ENCODE data around the gene TMEM229B.

The TMEM229B gene

GRCh38 chr14:67487937-67488893, at the start of gene TMEM229B:
Gene TMEM229B (minus strand): TSS chr14:67488721. CDS start chr14:67473923, 14,798 bp downstream.
- DNase-seq, result peak; percentile 77

GRCh38 chr14:67537736-67538135, 49.2 kb upstream of the TMEM229B start:
- no peak for DNase-seq

GRCh38 chr14:67536087-67536486, 47.6 kb upstream of the TMEM229B start:
- no peak for DNase-seq

GRCh38 chr14:67533754-67534085, 45.2 kb upstream of the TMEM229B start:
- DNase-seq, result no peak

GRCh38 chr14:67532998-67533753, 44.7 kb upstream of the TMEM229B start, which contains the start of gene PLEKHH1:
Gene PLEKHH1 (plus strand): TSS chr14:67533290. CDS start chr14:67541868, 8,578 bp downstream.
- peak; percentile 45 for DNase-seq

- DNase-seq, result no peak
Observed at GRCh38 chr14:67532606-67532997, 44.1 kb upstream of the TMEM229B start.

- no peak for DNase-seq
Observed at GRCh38 chr14:67529947-67530935, 41.7 kb upstream of the TMEM229B start.

GRCh38 chr14:67528276-67528675, 39.8 kb upstream of the TMEM229B start:
- no peak for DNase-seq

- DNase-seq, result no peak
Observed at GRCh38 chr14:67527756-67528155, 39.2 kb upstream of the TMEM229B start.

- DNase-seq, result peak; percentile 54
Observed at GRCh38 chr14:67526676-67527459, 38.3 kb upstream of the TMEM229B start.

- DNase-seq, result no peak
Observed at GRCh38 chr14:67526181-67526580, 37.7 kb upstream of the TMEM229B start.

GRCh38 chr14:67525389-67525788, 36.9 kb upstream of the TMEM229B start:
- DNase-seq, result no peak

- no peak for DNase-seq
Observed at GRCh38 chr14:67524634-67524963, 36.1 kb upstream of the TMEM229B start.

- no peak for DNase-seq
Observed at GRCh38 chr14:67523764-67524633, 35.5 kb upstream of the TMEM229B start.

- DNase-seq, result no peak
Observed at GRCh38 chr14:67522270-67522669, 33.7 kb upstream of the TMEM229B start.

- no peak for DNase-seq
Observed at GRCh38 chr14:67520482-67520881, 32.0 kb upstream of the TMEM229B start.

GRCh38 chr14:67519406-67519805, 30.9 kb upstream of the TMEM229B start:
- DNase-seq, result no peak

- no peak for DNase-seq
Observed at GRCh38 chr14:67517083-67517482, 28.6 kb upstream of the TMEM229B start.

GRCh38 chr14:67516676-67517075, 28.2 kb upstream of the TMEM229B start:
- no peak for DNase-seq

- DNase-seq, result no peak
Observed at GRCh38 chr14:67515386-67516079, 27.0 kb upstream of the TMEM229B start.
